ENCODE data around the gene MYO6. TPM values are rescaled to one million over a fixed set of nuclear protein-coding genes. Genes with fewer than 3 reads are reported as not detected.

Gene MYO6
- total RNA-seq, 1 donor: 15.1 TPM

DNA sequence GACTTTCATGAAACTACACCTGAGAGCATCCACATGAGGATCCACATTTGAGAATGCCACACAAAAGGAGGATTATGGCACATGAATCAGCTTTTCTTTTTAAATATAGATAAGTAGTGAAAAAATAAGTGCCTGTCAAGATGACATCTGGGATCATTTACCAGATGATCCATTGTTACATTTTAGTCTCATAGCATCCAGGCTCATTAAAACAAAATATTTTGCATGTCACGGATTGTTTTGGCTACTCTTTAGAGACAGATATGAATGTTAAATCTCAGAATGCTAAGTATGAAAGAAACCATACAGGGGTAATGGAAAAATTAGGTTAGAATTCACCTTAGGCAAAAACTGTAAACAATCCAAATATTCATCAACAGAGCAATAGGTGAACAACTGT lies 66.7 kb downstream of the MYO6 start:
- peak; percentile 13 for DNase-seq (ENCODE audit: low read depth)
- TF ChIP-seq CTCF (IDR thresholded peaks at IDR 0.05; ENCODE audit: insufficient read depth, low read depth, low read length): no peak
- H3K4me3 ChIP-seq (ENCODE audit: low read depth, low read length): no peak overlapping the region

DNA sequence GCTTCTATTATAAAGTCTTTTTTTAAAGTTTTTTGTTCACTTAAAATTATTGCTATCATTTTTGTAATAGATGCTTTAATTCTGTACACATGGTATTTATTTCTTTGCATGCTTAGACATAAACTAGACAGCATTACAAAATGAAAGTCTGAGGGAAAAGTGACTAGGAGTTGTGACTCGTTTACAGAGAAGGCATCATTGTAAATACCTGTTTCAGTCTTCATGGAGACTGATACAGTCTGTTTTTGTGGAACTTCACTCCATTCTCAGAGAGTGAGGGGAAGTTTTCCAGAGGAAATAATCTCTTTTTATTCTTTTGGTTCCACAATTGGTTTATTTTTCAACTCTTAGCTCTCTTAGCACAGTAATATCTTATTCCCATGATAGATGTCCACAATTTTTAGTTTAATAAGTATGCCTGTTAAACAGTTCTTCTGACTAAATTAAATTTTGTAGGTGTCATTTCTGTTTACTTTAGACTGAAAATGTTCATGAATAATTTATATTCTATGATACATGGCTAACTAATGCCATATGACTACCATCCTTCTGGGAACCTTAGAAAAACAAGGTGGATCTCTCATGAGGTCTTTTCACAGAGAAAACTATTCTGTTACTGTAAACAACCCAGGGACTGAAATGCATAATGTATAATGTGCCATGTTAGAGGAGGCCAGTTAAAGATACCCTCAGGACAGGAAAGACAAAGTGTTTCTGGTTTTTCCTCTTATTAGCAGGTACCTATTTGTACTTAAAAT lies 69.2 kb downstream of the MYO6 start:
- TF ChIP-seq CTCF (IDR thresholded peaks at IDR 0.05; ENCODE audit: insufficient read depth, low read depth, low read length): no peak
- no peak overlapping the region for H3K4me3 ChIP-seq (ENCODE audit: low read depth, low read length)
- peak; percentile 11 for DNase-seq (ENCODE audit: low read depth)

DNA sequence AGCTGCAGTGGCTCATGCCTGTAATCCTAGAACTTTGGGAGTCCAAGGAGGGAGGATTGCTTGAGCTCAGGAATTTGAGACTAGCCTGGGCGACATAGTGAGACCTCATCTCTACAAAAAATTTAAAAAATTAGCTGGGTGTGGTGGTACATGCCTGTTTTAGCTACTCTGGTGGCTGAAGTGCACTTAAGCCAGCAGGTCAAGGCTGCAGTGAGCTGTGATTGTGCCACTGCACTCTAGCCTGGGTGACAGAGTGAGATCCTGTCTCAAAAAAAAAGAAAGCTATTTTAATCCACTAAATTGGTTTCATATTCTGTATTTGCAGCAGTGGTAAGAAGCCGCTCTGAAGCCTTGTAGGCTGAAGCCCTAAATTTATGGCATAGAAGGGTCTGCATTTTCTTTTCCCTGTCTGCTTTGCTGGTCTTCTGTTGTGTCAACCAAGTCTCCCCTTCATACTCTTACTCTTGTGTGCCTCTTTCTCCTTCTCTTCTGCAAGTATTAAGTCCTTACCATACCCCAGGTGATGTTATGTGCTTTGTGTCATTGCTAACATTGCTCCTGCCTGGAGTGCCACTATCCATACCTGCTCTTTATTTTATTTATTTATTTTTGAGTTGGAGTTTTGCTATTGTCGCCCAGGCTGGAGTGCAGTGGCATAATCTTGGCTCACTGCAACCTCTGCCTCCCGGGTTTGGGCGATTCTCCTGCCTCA lies 70.9 kb downstream of the MYO6 start:
- H3K4me3 ChIP-seq (ENCODE audit: low read depth, low read length): no peak overlapping the region
- no peak for DNase-seq (ENCODE audit: low read depth)
- no peak for TF ChIP-seq CTCF (IDR thresholded peaks at IDR 0.05; ENCODE audit: insufficient read depth, low read depth, low read length)

DNA sequence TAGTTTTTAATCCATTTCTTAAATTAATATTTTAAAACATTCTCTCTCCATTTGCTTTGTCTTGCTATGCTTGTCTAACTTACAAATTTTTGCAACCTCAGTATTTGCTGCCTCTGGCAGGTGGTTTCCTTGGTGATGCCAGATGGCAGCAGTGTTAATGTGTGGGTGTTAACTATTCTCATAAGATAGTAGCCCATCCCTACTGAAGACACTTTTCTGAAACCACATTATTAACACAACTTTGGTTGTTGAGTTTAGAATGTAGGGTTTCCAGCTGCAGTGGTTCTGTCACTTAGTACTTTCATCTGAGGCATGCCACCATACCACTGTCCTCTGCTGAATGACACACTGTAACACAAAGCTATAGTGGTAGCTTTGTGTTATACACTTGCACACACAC lies 75.1 kb downstream of the MYO6 start:
- H3K4me3 ChIP-seq (ENCODE audit: low read depth, low read length): no peak overlapping the region
- no peak for DNase-seq (ENCODE audit: low read depth)
- TF ChIP-seq CTCF (IDR thresholded peaks at IDR 0.05; ENCODE audit: insufficient read depth, low read depth, low read length): no peak

DNA sequence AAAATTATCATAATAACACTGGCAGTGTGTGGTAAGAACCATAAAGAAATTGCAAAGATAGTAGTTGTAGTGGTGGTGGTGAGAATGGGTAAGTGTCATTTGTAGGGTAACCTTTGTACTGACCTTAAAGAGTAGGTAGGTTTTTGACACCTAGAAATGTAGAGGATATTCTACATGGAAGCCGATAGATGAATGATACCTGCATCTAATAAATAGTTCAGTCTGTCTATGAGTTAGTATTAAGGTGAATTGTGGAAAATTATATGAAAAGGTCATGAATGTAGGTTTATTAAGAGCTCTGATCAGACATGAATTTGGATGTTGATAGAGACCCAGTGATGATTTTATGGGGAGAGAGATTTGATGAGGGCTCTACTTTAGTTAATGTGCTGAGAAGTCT lies 78.1 kb downstream of the MYO6 start:
- no peak overlapping the region for H3K4me3 ChIP-seq (ENCODE audit: low read depth, low read length)
- no peak for DNase-seq (ENCODE audit: low read depth)
- TF ChIP-seq CTCF (IDR thresholded peaks at IDR 0.05; ENCODE audit: insufficient read depth, low read depth, low read length): no peak

GRCh38 chr6:75830959-75831885 lies 82.2 kb downstream of the MYO6 start:
- DNase-seq (ENCODE audit: low read depth): peak; percentile 47
- no peak for TF ChIP-seq CTCF (IDR thresholded peaks at IDR 0.05; ENCODE audit: insufficient read depth, low read depth, low read length)
- no peak overlapping the region for H3K4me3 ChIP-seq (ENCODE audit: low read depth, low read length)

Measured in fibroblast of villous mesenchyme (primary cell).